ENCODE results near the gene ICE1.
"Not testable (repeated sequence)": the region's sequence is repeated elsewhere in the genome, so short reads cannot be mapped to it uniquely, and the experiment has no call there.

Gene ICE1

GRCh38 chr5:5421961-5422818, at the start of gene ICE1:
TSS of gene ICE1 (plus strand) at chr5:5422677. CDS start at chr5:5422916, 239 bp downstream.
- peak; percentile 100 for DNase-seq

GRCh38 chr5:5372930-5373329, 49.5 kb upstream of the ICE1 start:
- DNase-seq, result no peak

GRCh38 chr5:5373351-5373989, 49.0 kb upstream of the ICE1 start:
- no peak for DNase-seq

GRCh38 chr5:5374009-5374715, 48.3 kb upstream of the ICE1 start:
- DNase-seq, result no peak

- no peak for DNase-seq
Observed at GRCh38 chr5:5377780-5378179, 44.7 kb upstream of the ICE1 start.

- DNase-seq, result no peak
Observed at GRCh38 chr5:5378531-5378930, 43.9 kb upstream of the ICE1 start.

GRCh38 chr5:5380298-5380697, 42.2 kb upstream of the ICE1 start:
- DNase-seq, result no peak

- DNase-seq, result no peak
Observed at GRCh38 chr5:5381310-5381913, 41.1 kb upstream of the ICE1 start.

- no peak for DNase-seq
Observed at GRCh38 chr5:5383461-5383860, 39.0 kb upstream of the ICE1 start.

GRCh38 chr5:5384660-5385330, 37.7 kb upstream of the ICE1 start:
- no peak for DNase-seq

GRCh38 chr5:5385331-5385662, 37.2 kb upstream of the ICE1 start:
- DNase-seq, result no peak

GRCh38 chr5:5386329-5386728, 36.1 kb upstream of the ICE1 start:
- DNase-seq, result no peak

- DNase-seq, result no peak
Observed at GRCh38 chr5:5387192-5387591, 35.3 kb upstream of the ICE1 start.

- no peak for DNase-seq
Observed at GRCh38 chr5:5387777-5388176, 34.7 kb upstream of the ICE1 start.

GRCh38 chr5:5390121-5390869, 32.2 kb upstream of the ICE1 start:
- DNase-seq, result not testable (repeated sequence)

- DNase-seq, result not testable (repeated sequence)
Observed at GRCh38 chr5:5392504-5392903, 30.0 kb upstream of the ICE1 start.

GRCh38 chr5:5394384-5394986, 28.0 kb upstream of the ICE1 start:
- DNase-seq, result peak; percentile 47

- DNase-seq, result not testable (repeated sequence)
Observed at GRCh38 chr5:5395093-5395492, 27.4 kb upstream of the ICE1 start.

- DNase-seq, result no peak
Observed at GRCh38 chr5:5398071-5398470, 24.4 kb upstream of the ICE1 start.

GRCh38 chr5:5401095-5401494, 21.4 kb upstream of the ICE1 start:
- DNase-seq, result no peak

GRCh38 chr5:5403741-5404140, 18.7 kb upstream of the ICE1 start:
- no peak for DNase-seq

GRCh38 chr5:5404381-5404780, 18.1 kb upstream of the ICE1 start:
- no peak for DNase-seq

Data from DMS53 (cell line).